Measurements from ENCODE around the gene MRPL52. TPM values are rescaled to one million over a fixed set of nuclear protein-coding genes. Genes with fewer than 3 reads are reported as not detected.

Gene MRPL52
- polyA plus RNA-seq, 2 of the 4 experiments (the other 2 are of a cell fraction) = 116 to 172 TPM

GRCh38 chr14:22845821-22846625 is 16.3 kb downstream of the MRPL52 start:
- no peak for DNase-seq (ENCODE audit: low read depth in 1 of 2, low spot score in 1 of 2)
- Histone ChIP-seq H3K4me1 (no peaks in the 10 kb centered on the region), H3K27ac (no peak overlapping the region), H3K4me3 (no peak overlapping the region), H3K4me2 (no peak overlapping the region), H3K9me3 (no peaks in the 10 kb centered on the region)
- ChIA-PET CTCF (interaction anchor here (0.5 to 14.1 kb wide), 9 partner anchors 6 to 420 kb away, joined by 3 to 259 read pairs (median 9); partner anchors contain the start of gene LRP10), POLR2A (no interaction called here)
- WGBS (ENCODE audit: missing lambda C conversion rate) = 83% methylated on average over 26 of the region's 26 CpGs
- FAIRE-seq = no peak
- TF ChIP-seq FOSL2 (IDR thresholded peaks at IDR 0.05) = no peak
- no peak for TF ChIP-seq FOSL2 (CRISPR knock-in tag; IDR thresholded peaks at IDR 0.05)
- no peak for TF ChIP-seq ZNF302 (CRISPR knock-in tag; IDR thresholded peaks at IDR 0.05)
- no peak for TF ChIP-seq HEYL (CRISPR knock-in tag; IDR thresholded peaks at IDR 0.05)
- TF ChIP-seq BCL3 (IDR thresholded peaks at IDR 0.05) = no peak
- no peak for TF ChIP-seq RAD21 (conservative IDR thresholded peaks at IDR 0.05 in 1 of 2, IDR thresholded peaks at IDR 0.05 in 1 of 2)
- no peak for TF ChIP-seq TFCP2L1 (CRISPR knock-in tag; IDR thresholded peaks at IDR 0.05)
- TF ChIP-seq KDM1A (IDR thresholded peaks at IDR 0.05; ENCODE audit: low read depth) = no peak
- TF ChIP-seq SREBF2 (IDR thresholded peaks at IDR 0.05) = no peak
- TF ChIP-seq CEBPB (IDR thresholded peaks at IDR 0.05) = no peak
- TF ChIP-seq JUNB (IDR thresholded peaks at IDR 0.05) = no peak
- TF ChIP-seq HOXA7 (CRISPR knock-in tag; IDR thresholded peaks at IDR 0.05) = no peak
- ATAC-seq = no peak

GRCh38 chr14:22846811-22847307 is 17.2 kb downstream of the MRPL52 start:
- no peak overlapping the region for H3K4me2 ChIP-seq
- no peaks in the 10 kb centered on the region for H3K4me1 ChIP-seq
- ChIA-PET CTCF (interaction anchor here (0.5 to 9.9 kb wide), 4 partner anchors 20 to 340 kb away, joined by 4 to 259 read pairs (median 76); partner anchors contain the start of gene LRP10), POLR2A (no interaction called here)
- no peak for ATAC-seq
- no peak for TF ChIP-seq NPAS2 (CRISPR knock-in tag; IDR thresholded peaks at IDR 0.05; ENCODE audit: borderline replicate concordance)
- TF ChIP-seq RCOR1 (IDR thresholded peaks at IDR 0.05; ENCODE audit: low read depth, low read length) = no peak
- no peak for DNase-seq (ENCODE audit: low read depth in 1 of 2, low spot score in 1 of 2)
- 68% methylated on average over 11 of the region's 11 CpGs for WGBS (ENCODE audit: missing lambda C conversion rate)
- H3K4me3 ChIP-seq = no peak overlapping the region
- H3K9me3 ChIP-seq = no peaks in the 10 kb centered on the region
- no peak for FAIRE-seq
- peak overlapping the region in 1 of 2 experiments; percentile 26; a peak in 2 of 6 replicates for H3K27ac ChIP-seq

- Histone ChIP-seq H3K27ac (peak overlapping the region in 1 of 2 experiments; percentile 36; a peak in 1 of 6 replicates), H3K4me2 (no peak overlapping the region), H3K4me1 (peaks cover 2% of the 10 kb centered on the region; the same call in 2 of the 3 replicates), H3K4me3 (no peak overlapping the region), H3K9me3 (no peaks in the 10 kb centered on the region)
- ATAC-seq (no peak; a peak in 1 of 6 replicates), DNase-seq (ENCODE audit: low read depth in 1 of 2, low spot score in 1 of 2) (no peak), FAIRE-seq (no peak)
- ChIA-PET CTCF (interaction anchor here (0.7 to 9.9 kb wide), 7 partner anchors 8 to 429 kb away, joined by 3 to 259 read pairs (median 9); partner anchors contain the start of genes LRP10 and MMP14), POLR2A (no interaction called here)
- 83% methylated on average over 14 of the region's 14 CpGs for WGBS (ENCODE audit: missing lambda C conversion rate)
- TF ChIP-seq HMGXB4 (CRISPR knock-in tag; IDR thresholded peaks at IDR 0.05; ENCODE audit: borderline replicate concordance) (no peak), RAD21 (conservative IDR thresholded peaks at IDR 0.05 in 1 of 2, IDR thresholded peaks at IDR 0.05 in 1 of 2) (no peak), EP300 (IDR thresholded peaks at IDR 0.05) (no peak), FOXS1 (CRISPR knock-in tag; IDR thresholded peaks at IDR 0.05) (no peak), ZC3H11A (IDR thresholded peaks at IDR 0.05) (no peak)
Observed at GRCh38 chr14:22847661-22848341, 18.1 kb downstream of the MRPL52 start.

Measured in A549 (cell line).